Measurements from ENCODE around the gene FUZ. TPM values are rescaled to one million over a fixed set of nuclear protein-coding genes. Genes with fewer than 3 reads are reported as not detected.
A peak's percentile ranks its signal among the peaks of the same experiment; 100 is the strongest.

FUZ gene
- total RNA-seq, 1 experiment from 2014 or later = 1.1 TPM

DNA sequence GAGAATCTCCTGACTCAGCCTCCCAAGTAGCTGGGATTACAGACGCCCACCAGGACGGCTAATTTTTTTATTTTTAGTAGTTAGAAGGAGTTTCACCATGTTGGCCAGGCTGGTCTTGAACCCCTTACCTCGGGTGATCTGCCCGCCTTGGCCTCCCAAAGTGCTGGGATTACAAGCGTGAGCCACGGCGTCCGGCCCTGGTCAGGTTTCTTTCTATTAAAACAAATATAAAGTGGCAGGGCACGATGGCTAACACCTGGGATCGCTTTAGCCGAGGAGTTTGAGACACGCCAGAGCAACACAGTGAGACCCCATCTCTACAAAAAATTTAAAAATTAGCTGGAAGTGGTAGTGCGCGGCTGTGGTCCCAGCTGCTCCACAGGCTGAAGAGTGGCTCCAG is 3.5 kb upstream of the FUZ start:
- Histone ChIP-seq H3K9me3 (ENCODE audit: control insufficient read depth in 1 of 2, insufficient read depth in 1 of 2, low read depth in 1 of 2, low read length in 2 of 2) (no peaks in the 10 kb centered on the region), H3K9ac (ENCODE audit: low read length) (no peak overlapping the region), H3K36me3 (ENCODE audit: control insufficient read depth in 1 of 2, insufficient read depth in 2 of 2, low read length in 2 of 2) (0 out of 4 replicates have a peak, but pooled peaks cover 0 to 7% of the 10 kb centered on the region in 2 experiments), H2AFZ (ENCODE audit: low read depth, low read length, poor library complexity, severe bottlenecking) (peak overlapping the region; percentile 75), H4K20me1 (ENCODE audit: insufficient read depth) (no peaks in the 10 kb centered on the region), H3K4me1 (ENCODE audit: control insufficient read depth in 1 of 2, insufficient read depth in 2 of 2, low read length in 2 of 2) (peaks cover 20 to 37% of the 10 kb centered on the region in 2 experiments), H3K27ac (ENCODE audit: low read depth, low read length) (peak overlapping the region; percentile 83; the same call in 1 of the 2 replicates), H3K79me2 (ENCODE audit: insufficient read depth, low read length) (peaks cover 31% of the 10 kb centered on the region), H3K4me3 (replicated peaks in 1 of 2; ENCODE audit: low read depth in 1 of 2, low read length in 2 of 2) (no peak overlapping the region), H3K27me3 (ENCODE audit: insufficient read depth, low read length) (no peaks in the 10 kb centered on the region), H3K9me2 (ENCODE audit: insufficient read depth) (no peaks in the 10 kb centered on the region), H3K4me2 (ENCODE audit: low read length) (peak overlapping the region; percentile 85; the same call in 1 of the 2 replicates)
- intact Hi-C loops (cut with micrococcal nuclease) = no loop called here
- ChIA-PET POLR2A (no interaction called here), RAD21 (ENCODE audit: low non-redundant PET in 1 of 2, low total read pairs in 2 of 2, uncharacterized antibody in 2 of 2, unreplicated experiment in 2 of 2) (no interaction called here), CTCF (no interaction called here)
- no peak for ATAC-seq
- no peak for TF ChIP-seq ZFX (IDR thresholded peaks at IDR 0.05)
- no peak for TF ChIP-seq EZH2phosphoT487 (IDR thresholded peaks at IDR 0.05; ENCODE audit: borderline replicate concordance)
- no peak for TF ChIP-seq JUND (IDR thresholded peaks at IDR 0.05)
- TF ChIP-seq, protein P1, sequence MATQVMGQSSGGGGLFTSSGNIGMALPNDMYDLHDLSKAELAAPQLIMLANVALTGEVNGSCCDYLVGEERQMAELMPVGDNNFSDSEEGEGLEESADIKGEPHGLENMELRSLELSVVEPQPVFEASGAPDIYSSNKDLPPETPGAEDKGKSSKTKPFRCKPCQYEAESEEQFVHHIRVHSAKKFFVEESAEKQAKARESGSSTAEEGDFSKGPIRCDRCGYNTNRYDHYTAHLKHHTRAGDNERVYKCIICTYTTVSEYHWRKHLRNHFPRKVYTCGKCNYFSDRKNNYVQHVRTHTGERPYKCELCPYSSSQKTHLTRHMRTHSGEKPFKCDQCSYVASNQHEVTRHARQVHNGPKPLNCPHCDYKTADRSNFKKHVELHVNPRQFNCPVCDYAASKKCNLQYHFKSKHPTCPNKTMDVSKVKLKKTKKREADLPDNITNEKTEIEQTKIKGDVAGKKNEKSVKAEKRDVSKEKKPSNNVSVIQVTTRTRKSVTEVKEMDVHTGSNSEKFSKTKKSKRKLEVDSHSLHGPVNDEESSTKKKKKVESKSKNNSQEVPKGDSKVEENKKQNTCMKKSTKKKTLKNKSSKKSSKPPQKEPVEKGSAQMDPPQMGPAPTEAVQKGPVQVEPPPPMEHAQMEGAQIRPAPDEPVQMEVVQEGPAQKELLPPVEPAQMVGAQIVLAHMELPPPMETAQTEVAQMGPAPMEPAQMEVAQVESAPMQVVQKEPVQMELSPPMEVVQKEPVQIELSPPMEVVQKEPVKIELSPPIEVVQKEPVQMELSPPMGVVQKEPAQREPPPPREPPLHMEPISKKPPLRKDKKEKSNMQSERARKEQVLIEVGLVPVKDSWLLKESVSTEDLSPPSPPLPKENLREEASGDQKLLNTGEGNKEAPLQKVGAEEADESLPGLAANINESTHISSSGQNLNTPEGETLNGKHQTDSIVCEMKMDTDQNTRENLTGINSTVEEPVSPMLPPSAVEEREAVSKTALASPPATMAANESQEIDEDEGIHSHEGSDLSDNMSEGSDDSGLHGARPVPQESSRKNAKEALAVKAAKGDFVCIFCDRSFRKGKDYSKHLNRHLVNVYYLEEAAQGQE (IDR thresholded peaks at IDR 0.05; ENCODE audit: low read depth) = no peak
- no peak for TF ChIP-seq EGR1 (IDR thresholded peaks at IDR 0.05; ENCODE audit: low read depth)
- TF ChIP-seq SP1 (IDR thresholded peaks at IDR 0.05; ENCODE audit: low read depth) = no peak
- no peak for TF ChIP-seq ELF1 (IDR thresholded peaks at IDR 0.05; ENCODE audit: borderline replicate concordance, low read depth)
- TF ChIP-seq RAD21 (IDR thresholded peaks at IDR 0.05; ENCODE audit: low read depth) = no peak
- TF ChIP-seq, protein P2, sequence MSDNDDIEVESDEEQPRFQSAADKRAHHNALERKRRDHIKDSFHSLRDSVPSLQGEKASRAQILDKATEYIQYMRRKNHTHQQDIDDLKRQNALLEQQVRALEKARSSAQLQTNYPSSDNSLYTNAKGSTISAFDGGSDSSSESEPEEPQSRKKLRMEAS (IDR thresholded peaks at IDR 0.05) = no peak
- TF ChIP-seq POLR2A (IDR thresholded peaks at IDR 0.05; ENCODE audit: borderline replicate concordance, extremely low read depth, insufficient read depth, insufficient read length) = no peak
- no peak for TF ChIP-seq ZNF274 (IDR thresholded peaks at IDR 0.05; ENCODE audit: low read depth, low read length)
- no peak for TF ChIP-seq POLR2AphosphoS5 (IDR thresholded peaks at IDR 0.05; ENCODE audit: low read depth, low read length)
- no peak for TF ChIP-seq CBX3 (IDR thresholded peaks at IDR 0.05; ENCODE audit: low read depth)
- no peak for TF ChIP-seq EZH2 (IDR thresholded peaks at IDR 0.05)
- TF ChIP-seq CEBPB (IDR thresholded peaks at IDR 0.05; ENCODE audit: low read depth) = no peak
- no peak for TF ChIP-seq FOSL1 (IDR thresholded peaks at IDR 0.05; ENCODE audit: low read depth)
- DNase-seq (ENCODE audit: low read depth, low spot score) = no peak
- BruUV-seq (replicated peaks) = no TSS peak

All from HCT116 (cell line).